Lung (tissue), 12 donors: Measurements from ENCODE around the gene LOXL1. TPM values are rescaled to one million over a fixed set of nuclear protein-coding genes. Genes with fewer than 3 reads are reported as not detected.

ENCODE experiments used
- ATAC-seq: fragments of 200-7000 bp; cut with Tn5 transposase; one replicate; pipeline ENCODE4 v1.9.1; 2020; ENCODE audit warnings: moderate number of reproducible peaks; ENCODE audit not compliant: insufficient read depth, low FRiP score
- DNase-seq, 3 donors: peaks; one replicate each; pipeline ENCODE4 v3.0.0-alpha.2; 2013 to 2017
- H3K27ac ChIP-seq, 2 donors: one replicate each; pipeline ENCODE4 v1.5.1; 2013; ENCODE audit warnings: mild to moderate bottlenecking in 2 of 2, moderate library complexity in 2 of 2, control low read depth in 1 of 2, inconsistent platforms in 1 of 2, low read depth in 1 of 2, low read length in 1 of 2
- H3K27me3 ChIP-seq, 3 donors: one replicate each; pipeline ENCODE4 v1.5.1; 2013; ENCODE audit warnings: low read length in 2 of 3; ENCODE audit not compliant: control insufficient read depth in 3 of 3, insufficient read depth in 3 of 3
- H3K36me3 ChIP-seq, 4 donors: one replicate each; pipeline ENCODE4 v1.5.1; 2013; ENCODE audit warnings: low read length in 4 of 4, mild to moderate bottlenecking in 1 of 4, moderate library complexity in 1 of 4; ENCODE audit not compliant: control insufficient read depth in 4 of 4, insufficient read depth in 4 of 4
- H3K4me1 ChIP-seq, 5 donors: one replicate each; pipeline ENCODE4 v1.5.1; 2013; ENCODE audit warnings: low read length in 5 of 5, mild to moderate bottlenecking in 2 of 5, moderate library complexity in 1 of 5; ENCODE audit not compliant: control insufficient read depth in 5 of 5, insufficient read depth in 5 of 5
- H3K4me3 ChIP-seq: one replicate; pipeline ENCODE4 v1.5.1; 2013; ENCODE audit warnings: mild to moderate bottlenecking, control low read depth, moderate library complexity
- H3K9ac ChIP-seq, 2 donors: one replicate each; pipeline ENCODE4 v1.5.1; 2013; ENCODE audit warnings: low read length in 2 of 2, control low read depth in 1 of 2; ENCODE audit not compliant: insufficient read depth in 1 of 2
- H3K9me3 ChIP-seq, 4 donors: one replicate each; pipeline ENCODE4 v1.5.1; 2013; ENCODE audit warnings: low read length in 3 of 4, mild to moderate bottlenecking in 1 of 4, moderate library complexity in 1 of 4; ENCODE audit not compliant: control insufficient read depth in 4 of 4, insufficient read depth in 3 of 4
- WGBS, 2 donors: extraction: QIAGEN DNeasy Blood & Tissue Kit; methylation state at CpG; one replicate each; pipeline ENCODE4 v1.1.7; 2013; 5-methylcytosine and 5-hydroxymethylcytosine counted together
- polyA plus RNA-seq, 2 donors: library from polyadenylated mRNA; stranded (reverse); fragments of 200-250 nt; gene quantifications; one replicate each; pipeline ENCODE4 v1.2.1, GENCODE V29; 2013
- total RNA-seq, 2 donors: library from RNA; depleted of rRNA in 1 of 2; stranded (reverse); fragments of >200 nt in 1 of 2; gene quantifications; one replicate each; pipeline ENCODE4 v1.2.1, GENCODE V29; 2014 to 2021
- TF ChIP-seq, protein P1 (sequence below): IDR thresholded peaks from 2 replicates; pipeline ENCODE4 v1.5.1; 2012; ENCODE audit warnings: mild to moderate bottlenecking; ENCODE audit errors: control extremely low read depth, extremely low read depth
- donor health status: control.
- donor health status: control.
- donor health status: Bipolar disorder and iron deficiency.
- donor health status: healthy.
- donor health status: DM: yes; HTN: yes; CAD: no.

Gene LOXL1
- total and polyA plus RNA-seq, 4 donors: 9.4 to 25.3 (median 14.3) TPM

DNA sequence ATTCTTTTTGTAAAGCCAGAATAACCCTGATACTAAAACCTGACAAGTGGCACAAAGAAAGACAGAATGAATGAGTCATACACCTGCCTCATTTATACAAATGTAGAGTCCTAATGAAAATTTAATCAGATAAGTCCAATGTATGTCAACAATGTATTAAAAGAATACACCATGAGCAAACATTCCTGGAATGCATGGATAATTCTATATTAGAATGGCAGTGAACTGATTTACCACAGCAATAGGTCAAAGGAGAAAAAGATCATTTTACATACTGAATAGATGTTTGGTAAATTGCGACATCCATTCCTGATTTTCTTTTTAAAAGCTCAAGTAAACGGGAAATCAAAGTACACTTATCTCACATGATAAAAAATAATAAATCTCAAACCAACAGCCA, 11.2 kb upstream of the LOXL1 start:
- H3K36me3 ChIP-seq: peaks cover 0 to 4% (median 0%) of the 10 kb centered on the region in 4 donors
- no peak overlapping the region for H3K9ac ChIP-seq
- WGBS, 2 donors: 76 to 78% methylated on average over 2 of the region's 2 CpGs
- ATAC-seq (no peak), DNase-seq (no peak)
- H3K9me3 ChIP-seq: peaks cover 0 to 3% (median 1%) of the 10 kb centered on the region in 4 donors
- H3K4me1 ChIP-seq: peaks cover 0 to 3% (median 0%) of the 10 kb centered on the region in 5 donors
- no peak overlapping the region for H3K4me3 ChIP-seq
- H3K27ac ChIP-seq: no peak overlapping the region
- TF ChIP-seq, protein P1, sequence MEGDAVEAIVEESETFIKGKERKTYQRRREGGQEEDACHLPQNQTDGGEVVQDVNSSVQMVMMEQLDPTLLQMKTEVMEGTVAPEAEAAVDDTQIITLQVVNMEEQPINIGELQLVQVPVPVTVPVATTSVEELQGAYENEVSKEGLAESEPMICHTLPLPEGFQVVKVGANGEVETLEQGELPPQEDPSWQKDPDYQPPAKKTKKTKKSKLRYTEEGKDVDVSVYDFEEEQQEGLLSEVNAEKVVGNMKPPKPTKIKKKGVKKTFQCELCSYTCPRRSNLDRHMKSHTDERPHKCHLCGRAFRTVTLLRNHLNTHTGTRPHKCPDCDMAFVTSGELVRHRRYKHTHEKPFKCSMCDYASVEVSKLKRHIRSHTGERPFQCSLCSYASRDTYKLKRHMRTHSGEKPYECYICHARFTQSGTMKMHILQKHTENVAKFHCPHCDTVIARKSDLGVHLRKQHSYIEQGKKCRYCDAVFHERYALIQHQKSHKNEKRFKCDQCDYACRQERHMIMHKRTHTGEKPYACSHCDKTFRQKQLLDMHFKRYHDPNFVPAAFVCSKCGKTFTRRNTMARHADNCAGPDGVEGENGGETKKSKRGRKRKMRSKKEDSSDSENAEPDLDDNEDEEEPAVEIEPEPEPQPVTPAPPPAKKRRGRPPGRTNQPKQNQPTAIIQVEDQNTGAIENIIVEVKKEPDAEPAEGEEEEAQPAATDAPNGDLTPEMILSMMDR: no peak
- no peaks in the 10 kb centered on the region for H3K27me3 ChIP-seq

DNA sequence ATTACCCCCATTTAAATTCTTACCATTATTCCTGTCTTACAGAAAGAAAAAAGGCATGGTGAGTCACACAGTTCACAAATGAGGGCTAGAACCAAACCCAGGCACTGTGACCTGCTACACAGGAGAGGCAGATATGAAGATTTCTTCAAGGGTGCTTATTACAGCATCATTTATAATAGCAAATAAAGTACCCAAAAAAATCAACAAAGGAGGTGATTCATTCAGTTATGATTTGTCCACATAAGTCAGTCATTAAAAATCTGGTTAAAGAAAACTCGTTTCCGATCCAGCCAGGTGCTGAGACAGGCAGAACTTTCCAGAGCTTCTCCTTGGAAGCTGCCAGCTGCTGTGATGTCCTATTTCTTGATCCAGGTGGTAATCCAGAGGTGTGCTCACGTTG, 7.5 kb upstream of the LOXL1 start:
- Histone ChIP-seq H3K27ac (no peak overlapping the region), H3K27me3 (no peaks in the 10 kb centered on the region), H3K4me3 (no peak overlapping the region), H3K9ac (no peak overlapping the region), H3K9me3 (peaks cover 0 to 3% (median 1%) of the 10 kb centered on the region in 4 donors), H3K4me1 (peaks cover 3 to 29% (median 14%) of the 10 kb centered on the region in 5 donors), H3K36me3 (peaks cover 0 to 4% (median 0%) of the 10 kb centered on the region in 4 donors)
- WGBS, 2 donors: 88 to 96% methylated on average over 3 of the region's 3 CpGs
- TF ChIP-seq, protein P1: no peak
- ATAC-seq (no peak), DNase-seq (no peak)

DNA sequence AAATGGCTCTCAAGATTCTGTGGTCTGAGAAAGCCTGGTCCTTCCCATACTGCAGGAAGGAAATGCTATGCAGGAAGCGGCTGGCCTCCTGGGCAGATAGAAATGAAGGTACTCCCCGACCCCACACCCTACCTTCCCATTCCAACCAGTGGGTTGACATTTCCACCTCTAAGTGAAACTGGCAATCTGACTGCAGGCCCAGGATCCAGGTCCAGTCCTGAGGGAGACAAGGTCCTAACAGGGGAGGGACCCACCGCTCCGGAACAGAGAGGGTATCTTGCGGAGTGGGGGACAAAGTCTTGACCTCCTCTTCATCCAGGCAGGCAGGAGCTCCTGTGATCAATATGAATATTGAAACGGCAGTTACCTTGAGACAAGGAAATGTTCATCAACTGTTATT, 6.6 kb upstream of the LOXL1 start:
- 67 to 82% methylated on average over 6 of the region's 6 CpGs for WGBS, 2 donors
- H3K36me3 ChIP-seq: peaks cover 0 to 4% (median 0%) of the 10 kb centered on the region in 4 donors
- ATAC-seq: no peak
- peaks cover 0 to 3% (median 1%) of the 10 kb centered on the region in 4 donors for H3K9me3 ChIP-seq
- no peak overlapping the region for H3K27ac ChIP-seq
- DNase-seq: no peak
- H3K4me1 ChIP-seq: peaks cover 8 to 38% (median 24%) of the 10 kb centered on the region in 5 donors
- H3K4me3 ChIP-seq: no peak overlapping the region
- no peaks in the 10 kb centered on the region for H3K27me3 ChIP-seq
- TF ChIP-seq, protein P1: no peak
- H3K9ac ChIP-seq: no peak overlapping the region
